HCT116 (cell line): ENCODE results near the gene JAK3. TPM values are rescaled to one million over a fixed set of nuclear protein-coding genes. Genes with fewer than 3 reads are reported as not detected.

Source experiments
- ATAC-seq: fragments of 200-7000 bp; cut with Tn5 transposase; 2 replicates; pipeline ENCODE4 v1.9.1; 2020; ENCODE audit warnings: mild to moderate bottlenecking, moderate library complexity
- BruUV-seq: library from RNA; stranded (reverse); fragments of 400-500 nt; replicated peaks from 2 replicates; lab custom pipeline; 2021; lab: Mats Ljungman, UMichigan
- CTCF ChIA-PET: fragments of 300-600 bp; sonication (Branson Sonifier 250); formaldehyde crosslinking; loops from one replicate; lab custom pipeline; 2021; ENCODE audit warnings: antibody characterized with exemption; lab: Charles Lee
- POLR2A ChIA-PET: fragments of 300-600, 350-600 bp; sonication (Branson Sonifier 250); formaldehyde crosslinking; loops from one replicate; lab custom pipeline; 2021; ENCODE audit warnings: antibody characterized with exemption; lab: Charles Lee
- RAD21 ChIA-PET, 2 experiments: fragments of 300-600 bp; sonication (Branson Sonifier 250); formaldehyde crosslinking; loops; one replicate each; lab custom pipeline; 2023; ENCODE audit warnings: low total read pairs in 2 of 2; ENCODE audit not compliant: uncharacterized antibody in 2 of 2, unreplicated experiment in 2 of 2, low non-redundant PET in 1 of 2; lab: Charles Lee
- DNase-seq: peaks from one replicate; pipeline ENCODE4 v3.0.0-alpha.2; 2010; ENCODE audit warnings: low read depth, low spot score
- H2AFZ ChIP-seq: fragments of 200-600 bp; shearing (Covaris generic), sonication (generic); 2 replicates; pipeline ENCODE4 v1.6.1; 2017; ENCODE audit warnings: low read depth, mixed run types, mixed read lengths, antibody characterized with exemption, low read length; ENCODE audit not compliant: poor library complexity, severe bottlenecking
- H3K27ac ChIP-seq: 2 replicates; pipeline ENCODE4 v1.5.1; 2012; ENCODE audit warnings: low read depth, low read length
- H3K27me3 ChIP-seq: fragments of 200-600 bp; sonication (generic); 2 replicates; pipeline ENCODE4 v1.6.1; 2016; ENCODE audit warnings: mixed run types, low read length, mixed read lengths; ENCODE audit not compliant: insufficient read depth
- H3K36me3 ChIP-seq, 2 experiments: fragments of 200-500 bp in 1 of 2; fragments of 200-600 bp in 1 of 2; sonication (Bioruptor generic) in 1 of 2; sonication (generic) in 1 of 2; 2 replicates each; pipeline versions ENCODE4 v1.5.1 to v1.6.1; 2014 to 2016; ENCODE audit warnings: low read length in 2 of 2, inconsistent platforms in 1 of 2, mixed read lengths in 1 of 2, mixed run types in 1 of 2; ENCODE audit not compliant: insufficient read depth in 2 of 2, control insufficient read depth in 1 of 2
- H3K4me1 ChIP-seq, 2 experiments: fragments of 200-600 bp in 1 of 2; sonication (generic) in 1 of 2; 2 replicates each; pipeline versions ENCODE4 v1.5.1 to v1.6.1; 2012 to 2017; ENCODE audit warnings: low read length in 2 of 2, inconsistent platforms in 1 of 2, mild to moderate bottlenecking in 1 of 2, mixed read lengths in 1 of 2, mixed run types in 1 of 2, moderate library complexity in 1 of 2; ENCODE audit not compliant: insufficient read depth in 2 of 2, control insufficient read depth in 1 of 2
- H3K4me2 ChIP-seq: fragments of 200-600 bp; sonication (generic); 2 replicates; pipeline ENCODE4 v1.6.1; 2017; ENCODE audit warnings: mixed run types, low read length, mixed read lengths
- H3K4me3 ChIP-seq, 2 experiments: fragments of 200-600 bp in 1 of 2; sonication (generic) in 1 of 2; replicated peaks in 1 of 2; 2 replicates each; pipeline ENCODE4 v1.5.1; 2011 to 2016; ENCODE audit warnings: low read length in 2 of 2, control low read depth in 1 of 2, low read depth in 1 of 2, mild to moderate bottlenecking in 1 of 2, mixed read lengths in 1 of 2, mixed run types in 1 of 2
- H3K79me2 ChIP-seq: fragments of 200-600 bp; sonication (generic); 2 replicates; pipeline ENCODE4 v1.6.1; 2017; ENCODE audit warnings: mild to moderate bottlenecking, mixed run types, low read length, moderate library complexity, mixed read lengths; ENCODE audit not compliant: insufficient read depth
- H3K9ac ChIP-seq: fragments of 200-600 bp; sonication (generic); 2 replicates; pipeline ENCODE4 v1.6.1; 2016; ENCODE audit warnings: low read length, mixed read lengths
- H3K9me2 ChIP-seq: fragments of 200-600 bp; sonication (generic), shearing (Covaris generic); 2 replicates; pipeline ENCODE4 v1.6.1; 2017; ENCODE audit warnings: mixed run types, mild to moderate bottlenecking, moderate library complexity; ENCODE audit not compliant: insufficient read depth
- H3K9me3 ChIP-seq, 2 experiments: fragments of 200-500 bp in 1 of 2; fragments of 200-600 bp in 1 of 2; sonication (Bioruptor generic) in 1 of 2; sonication (generic) in 1 of 2; 2 replicates each; pipeline ENCODE4 v1.6.1; 2014 to 2017; ENCODE audit warnings: low read length in 2 of 2, mixed read lengths in 2 of 2, inconsistent platforms in 1 of 2, low read depth in 1 of 2, mild to moderate bottlenecking in 1 of 2, mixed run types in 1 of 2, moderate library complexity in 1 of 2; ENCODE audit not compliant: control insufficient read depth in 1 of 2, insufficient read depth in 1 of 2
- H4K20me1 ChIP-seq: fragments of 200-600 bp; sonication (generic), shearing (Covaris generic); 2 replicates; pipeline ENCODE4 v1.6.1; 2017; ENCODE audit warnings: mixed run types, mild to moderate bottlenecking, moderate library complexity; ENCODE audit not compliant: insufficient read depth
- ATF3 ChIP-seq: IDR thresholded peaks from 2 replicates; pipeline ENCODE4 v1.6.1; 2012
- CTCF ChIP-seq, 3 experiments: fragments of 200-600 bp in 1 of 3; sonication (generic) in 1 of 3; IDR thresholded peaks in 2 of 3; conservative IDR thresholded peaks in 1 of 3; 2 replicates each; pipeline ENCODE4 v1.5.1; 2012 to 2017; ENCODE audit warnings: low read depth in 2 of 3, low read length in 2 of 3, antibody characterized with exemption in 1 of 3, borderline replicate concordance in 1 of 3, control low read depth in 1 of 3, mild to moderate bottlenecking in 1 of 3, mixed read lengths in 1 of 3, mixed run types in 1 of 3, moderate library complexity in 1 of 3; ENCODE audit not compliant: insufficient read depth in 1 of 3
- EGR1 ChIP-seq: IDR thresholded peaks from 2 replicates; pipeline ENCODE4 v1.6.1; 2012; ENCODE audit warnings: low read depth
- ELF1 ChIP-seq: IDR thresholded peaks from 2 replicates; pipeline ENCODE4 v1.6.1; 2012; ENCODE audit warnings: low read depth, borderline replicate concordance
- EZH2 ChIP-seq: fragments of 200-600 bp; sonication (generic); IDR thresholded peaks from 2 replicates; pipeline ENCODE4 v1.6.1; 2017; ENCODE audit warnings: antibody characterized with exemption, mixed run types
- EZH2phosphoT487 ChIP-seq: fragments of 200-600 bp; IDR thresholded peaks from 2 replicates; pipeline ENCODE4 v1.6.1; 2018; ENCODE audit warnings: antibody characterized with exemption, borderline replicate concordance
- JUND ChIP-seq: IDR thresholded peaks from 2 replicates; pipeline ENCODE4 v1.6.1; 2012
- MAX ChIP-seq: IDR thresholded peaks from 2 replicates; pipeline ENCODE4 v1.6.1; 2012
- POLR2A ChIP-seq: IDR thresholded peaks from 2 replicates; pipeline ENCODE4 v1.7.0; 2011; ENCODE audit warnings: borderline replicate concordance; ENCODE audit not compliant: insufficient read depth, insufficient read length; ENCODE audit errors: extremely low read depth
- POLR2AphosphoS5 ChIP-seq: IDR thresholded peaks from 2 replicates; pipeline ENCODE4 v1.6.1; 2011; ENCODE audit warnings: mild to moderate bottlenecking, low read depth, low read length, moderate library complexity
- RAD21 ChIP-seq: IDR thresholded peaks from 2 replicates; pipeline ENCODE4 v1.6.1; 2012; ENCODE audit warnings: low read depth, mild to moderate bottlenecking
- SP1 ChIP-seq: IDR thresholded peaks from 2 replicates; pipeline ENCODE4 v1.6.1; 2012; ENCODE audit warnings: low read depth
- SRF ChIP-seq: IDR thresholded peaks from 2 replicates; pipeline ENCODE4 v1.6.1; 2012; ENCODE audit warnings: low read depth
- ZBTB33 ChIP-seq: IDR thresholded peaks from 2 replicates; pipeline ENCODE4 v1.6.1; 2011; ENCODE audit warnings: mild to moderate bottlenecking, low read length, moderate library complexity; ENCODE audit not compliant: insufficient replicate concordance; ENCODE audit errors: extremely low read depth
- ZNF274 ChIP-seq: fragments of 200-500 bp; sonication (Bioruptor generic); IDR thresholded peaks from 2 replicates; pipeline ENCODE4 v1.6.1; 2014; ENCODE audit warnings: mild to moderate bottlenecking, low read depth, low read length, inconsistent platforms
- intact Hi-C: fragments of 100-400 bp; cut with micrococcal nuclease; formaldehyde crosslinking; loops from 2 replicates; pipeline ENCODE4 v1.10.0; 2022
- total RNA-seq: library from RNA; stranded (reverse); gene quantifications from one replicate; pipeline ENCODE4 v1.2.1, GENCODE V29; 2021; ENCODE audit not compliant: unreplicated experiment

Gene JAK3
- total RNA-seq, 1 experiment from 2014 or later = 5.7 TPM

- H3K36me3 ChIP-seq = no peaks in the 10 kb centered on the region
- H3K27ac ChIP-seq = peak overlapping the region; percentile 97
- H3K4me3 ChIP-seq = peak overlapping the region; percentile 66 to 74
- H3K4me1 ChIP-seq = peaks cover 15 to 34% of the 10 kb centered on the region in 2 experiments
- H4K20me1 ChIP-seq = no peaks in the 10 kb centered on the region
- ChIA-PET RAD21 (interaction anchor here (0.5 to 1.0 kb wide), 6 partner anchors 12 to 102 kb away, joined by 3 to 7 read pairs (median 4); partner anchors contain the start of genes CCDC124 (in 1 of the 2) and RPL18A (in 1 of the 2)), CTCF (interaction anchor here (0.6 to 1.4 kb wide), 13 partner anchors 9 to 390 kb away, joined by 3 to 17 read pairs (median 3); partner anchors contain the start of gene RPL18A), POLR2A (interaction anchor here (0.6 to 2.4 kb wide), 18 partner anchors 11 to 763 kb away, joined by 3 to 37 read pairs (median 4); partner anchors contain the start of genes B3GNT3 and RPL18A)
- H3K9me3 ChIP-seq = no peaks in the 10 kb centered on the region
- BruUV-seq = no TSS peak
- peak overlapping the region; percentile 77 for H3K9ac ChIP-seq
- intact Hi-C loops = no loop called here
- DNase-seq = peak; percentile 91
- no peaks in the 10 kb centered on the region for H3K79me2 ChIP-seq
- H2AFZ ChIP-seq = no peak overlapping the region
- H3K4me2 ChIP-seq = peak overlapping the region; percentile 97
- H3K27me3 ChIP-seq = no peaks in the 10 kb centered on the region
- TF ChIP-seq SP1 = peak; percentile 42; the same call in 1 of the 2 replicates
- no peak for TF ChIP-seq POLR2A
- no peak for TF ChIP-seq ZBTB33
- TF ChIP-seq EZH2phosphoT487 = no peak
- no peak; the same call in 1 of the 2 replicates for TF ChIP-seq ELF1
- TF ChIP-seq RAD21 = no peak
- no peak for TF ChIP-seq CTCF (IDR thresholded peaks at IDR 0.05 in 2 of 3, conservative IDR thresholded peaks at IDR 0.05 in 1 of 3; ENCODE audit: borderline replicate concordance in 1 of 3, insufficient read depth in 1 of 3, low read depth in 2 of 3, low read length in 2 of 3)
- TF ChIP-seq JUND = no peak
- no peak for TF ChIP-seq EZH2
- TF ChIP-seq ATF3 = no peak
- peak; percentile 49 for TF ChIP-seq POLR2AphosphoS5
- no peak for TF ChIP-seq SRF
- TF ChIP-seq MAX = no peak
- no peak for TF ChIP-seq ZNF274
- TF ChIP-seq EGR1 = 0 out of 2 replicates have a peak, but pooled peaks have one; percentile 33
- TF ChIP-seq, all 23 proteins: peak for 3
- ATAC-seq = peak; percentile 85
- no peaks in the 10 kb centered on the region for H3K9me2 ChIP-seq
Measured at GRCh38 chr19:17830567-17831418, 17.0 kb downstream of the JAK3 start.
